HepG2 (cell line): Measurements from ENCODE around the gene NUAK1. TPM values are rescaled to one million over a fixed set of nuclear protein-coding genes. Genes with fewer than 3 reads are reported as not detected.

Experiments
- ATAC-seq: fragments of 200-7000 bp; cut with Tn5 transposase; 3 replicates; pipeline ENCODE4 v1.9.1; 2020; ENCODE audit warnings: mild to moderate bottlenecking, moderate library complexity
- BruUV-seq: library from RNA; stranded (reverse); fragments of 400-500 nt; replicated peaks from 2 replicates; lab custom pipeline; 2021; lab: Mats Ljungman, UMichigan
- CTCF ChIA-PET: fragments of 300-600 bp; formaldehyde crosslinking; extraction: SDS; loops from one replicate; lab custom pipeline; 2021; ENCODE audit warnings: low total read pairs, inconsistent platforms, low intra/inter-chr PET ratio; lab: Yijun Ruan, JAX
- POLR2A ChIA-PET: fragments of 350-600 bp; sonication (Branson Sonifier 250); formaldehyde crosslinking; loops from one replicate; lab custom pipeline; 2020; ENCODE audit warnings: antibody characterized with exemption, inconsistent platforms; lab: Yijun Ruan, JAX
- DNase-seq: peaks from one replicate; pipeline ENCODE4 v3.0.0-alpha.2; 2015; ENCODE audit warnings: low spot score
- FAIRE-seq: peaks from 3 replicates; lab custom pipeline; 2011; peaks lifted over from hg19 to GRCh38; lab: Jason Lieb, UNC
- H2AFZ ChIP-seq: one replicate; pipeline ENCODE4 v1.6.1; 2011; ENCODE audit warnings: low read length, inconsistent platforms
- H3K27ac ChIP-seq: fragments of 300-600 bp; 3 replicates; pipeline ENCODE4 v1.8.0; 2011; ENCODE audit warnings: mixed run types, mild to moderate bottlenecking, mixed read lengths, low read length, inconsistent platforms; ENCODE audit not compliant: insufficient read depth; ENCODE audit errors: extremely low read length
- H3K27me3 ChIP-seq, 2 experiments: fragments of 200-600 bp in 1 of 2; 2 replicates in 1 of 2; 3 replicates in 1 of 2; pipeline versions ENCODE4 v1.6.0 to v1.8.0; 2011; ENCODE audit warnings: low read length in 2 of 2, mild to moderate bottlenecking in 2 of 2, moderate library complexity in 2 of 2, inconsistent platforms in 1 of 2; ENCODE audit not compliant: insufficient read depth in 2 of 2, control insufficient read depth in 1 of 2
- H3K36me3 ChIP-seq, 2 experiments: fragments of 200-600 bp in 1 of 2; replicated peaks in 1 of 2; 2 replicates in 1 of 2; 3 replicates in 1 of 2; pipeline versions ENCODE4 v1.5.1 to v1.8.0; 2011; ENCODE audit warnings: low read length in 2 of 2, inconsistent platforms in 1 of 2; ENCODE audit not compliant: insufficient read depth in 2 of 2, control insufficient read depth in 1 of 2
- H3K4me1 ChIP-seq: 2 replicates; pipeline ENCODE4 v1.5.1; 2012; ENCODE audit warnings: low read length, inconsistent platforms; ENCODE audit not compliant: insufficient read depth
- H3K4me2 ChIP-seq: 2 replicates; pipeline ENCODE4 v1.6.0; 2011; ENCODE audit warnings: low read depth, low read length, inconsistent platforms
- H3K4me3 ChIP-seq, 3 experiments: fragments of 200-600 bp in 1 of 3; sonication (generic), shearing (Covaris generic) in 1 of 3; replicated peaks in 1 of 3; 2 replicates each; pipeline ENCODE4 v1.5.1; 2011 to 2016; ENCODE audit warnings: low read length in 3 of 3, inconsistent platforms in 2 of 3, low read depth in 2 of 3, mild to moderate bottlenecking in 2 of 3, control low read depth in 1 of 3, mixed read lengths in 1 of 3; ENCODE audit not compliant: insufficient read depth in 1 of 3
- H3K79me2 ChIP-seq: one replicate; pipeline ENCODE4 v1.6.1; 2011; ENCODE audit warnings: low read length, inconsistent platforms; ENCODE audit not compliant: insufficient read depth
- H3K9ac ChIP-seq: 2 replicates; pipeline ENCODE4 v1.6.0; 2011; ENCODE audit warnings: mild to moderate bottlenecking, low read depth, low read length, inconsistent platforms; ENCODE audit not compliant: insufficient read depth
- H3K9me3 ChIP-seq: 2 replicates; pipeline ENCODE4 v1.5.1; 2012; ENCODE audit warnings: mild to moderate bottlenecking, low read length
- H4K20me1 ChIP-seq: 2 replicates; pipeline ENCODE4 v1.6.0; 2011; ENCODE audit warnings: inconsistent platforms, mild to moderate bottlenecking, low read length, moderate library complexity; ENCODE audit not compliant: insufficient read depth
- DNMT1 ChIP-seq: sonication (generic); formaldehyde crosslinking; IDR thresholded peaks from 2 replicates; pipeline ENCODE4 v1.5.1; 2020; ENCODE audit warnings: mild to moderate bottlenecking, missing genetic modification reagents
- IKZF4 ChIP-seq: sonication (generic); formaldehyde crosslinking; IDR thresholded peaks from 2 replicates; pipeline ENCODE4 v1.5.1; 2020; ENCODE audit warnings: borderline replicate concordance, mild to moderate bottlenecking, low read depth, missing genetic modification reagents; ENCODE audit errors: not compliant biosample characterization
- KLF16 ChIP-seq, 2 experiments: sonication (generic) in 1 of 2; formaldehyde crosslinking in 1 of 2; IDR thresholded peaks; 2 replicates each; pipeline versions ENCODE4 v1.6.1 to v1.8.0; 2016 to 2023; ENCODE audit warnings: missing genetic modification reagents in 2 of 2, missing compliant biosample characterization in 1 of 2
- MLXIP ChIP-seq: sonication (generic); formaldehyde crosslinking; IDR thresholded peaks from 2 replicates; pipeline ENCODE4 v1.9.0; 2021; ENCODE audit warnings: missing genetic modification reagents, borderline replicate concordance
- NFATC3 ChIP-seq: sonication (generic); formaldehyde crosslinking; IDR thresholded peaks from 2 replicates; pipeline ENCODE4 v1.5.1; 2020; ENCODE audit warnings: mild to moderate bottlenecking, missing genetic modification reagents
- RFX3 ChIP-seq: IDR thresholded peaks from 2 replicates; pipeline ENCODE4 v1.6.1; 2016; ENCODE audit warnings: missing biosample characterization, missing genetic modification reagents
- SETDB1 ChIP-seq: sonication (generic); formaldehyde crosslinking; IDR thresholded peaks from 2 replicates; pipeline ENCODE4 v1.5.1; 2020; ENCODE audit warnings: missing genetic modification reagents, mild to moderate bottlenecking, borderline replicate concordance
- SIN3A ChIP-seq: IDR thresholded peaks from 2 replicates; pipeline ENCODE4 v1.6.1; 2011; ENCODE audit warnings: low read depth, mild to moderate bottlenecking, control low read depth, low read length, borderline replicate concordance
- SP140L ChIP-seq: sonication (generic); formaldehyde crosslinking; IDR thresholded peaks from 2 replicates; pipeline ENCODE4 v1.4.0; 2020; ENCODE audit warnings: missing genetic modification reagents, borderline replicate concordance
- SPEN ChIP-seq: sonication (generic); formaldehyde crosslinking; IDR thresholded peaks from 2 replicates; pipeline ENCODE4 v1.5.1; 2020; ENCODE audit warnings: low read depth, mild to moderate bottlenecking, missing genetic modification reagents
- ZNF768 ChIP-seq: sonication (generic); formaldehyde crosslinking; IDR thresholded peaks from 2 replicates; pipeline ENCODE4 v1.4.0; 2020; ENCODE audit warnings: missing genetic modification reagents
- WGBS: methylation state at CpG from one replicate; pipeline ENCODE4 v1.1.6; 2017; ENCODE audit warnings: low lambda C conversion rate; 5-methylcytosine and 5-hydroxymethylcytosine counted together
- in situ Hi-C: cut with HindIII; loops from 2 replicates; pipeline ENCODE4 v1.10.0; 2017; ENCODE audit warnings: low pct_unique_long_range_greater_than_20kb; ENCODE audit not compliant: extremely low pct_ligation_motif_present
- intact Hi-C: fragments of 100-400 bp; cut with micrococcal nuclease; formaldehyde crosslinking; loops from one replicate; pipeline ENCODE4 v1.10.0; 2022; ENCODE audit not compliant: unreplicated experiment
- polyA plus RNA-seq, 8 experiments: library from polyadenylated mRNA; depleted of rRNA in 3 of 8; stranded (reverse) in 7 of 8; unstranded in 1 of 8; fragments of >200 nt; fragmentation: Illumina TruSeq in 4 of 8; extraction: Trizol in 4 of 8; gene quantifications; 2 replicates each; pipeline versions ENCODE4 v1.2.1 to v1.2.3, GENCODE V29; 2011 to 2016; ENCODE audit warnings: low read depth in 4 of 8, missing spikeins in 1 of 8, mixed read lengths in 1 of 8; ENCODE audit not compliant: insufficient read depth in 1 of 8
- total RNA-seq, 5 experiments: library from RNA; depleted of rRNA; stranded (reverse); fragments of >200 nt; fragmentation: Illumina TruSeq; extraction: Trizol; gene quantifications; 2 replicates each; pipeline ENCODE4 v1.2.3, GENCODE V29; 2016; ENCODE audit warnings: low read depth in 1 of 5

NUAK1 gene
- total and polyA plus RNA-seq, 2 of the 13 experiments (the other 11 are each of a cell fraction or from before 2014, with no cell fraction given) = 1.7 to 1.9 TPM

GRCh38 chr12:106027911-106028310 is 110.8 kb downstream of the NUAK1 start:
- WGBS = 53% methylated on average over 6 of the region's 6 CpGs
- H4K20me1 ChIP-seq = no peaks in the 10 kb centered on the region
- no peak for DNase-seq
- no peak overlapping the region for H3K27ac ChIP-seq
- H3K79me2 ChIP-seq = no peaks in the 10 kb centered on the region
- ATAC-seq = no peak
- BruUV-seq = no TSS peak
- H3K4me1 ChIP-seq = peaks cover 15% of the 10 kb centered on the region
- no peak overlapping the region for H3K9ac ChIP-seq
- no peak overlapping the region for H3K4me3 ChIP-seq
- H2AFZ ChIP-seq = no peak overlapping the region
- no peaks in the 10 kb centered on the region for H3K27me3 ChIP-seq
- no peaks in the 10 kb centered on the region for H3K9me3 ChIP-seq
- H3K4me2 ChIP-seq = no peak overlapping the region
- CTCF ChIA-PET = no interaction called here
- FAIRE-seq = no peak
- intact Hi-C loops (no loop called here), in situ Hi-C loops (no loop called here)
- no peaks in the 10 kb centered on the region for H3K36me3 ChIP-seq
- no peak for TF ChIP-seq SIN3A
- no peak for TF ChIP-seq RFX3 (CRISPR knock-in tag)
- no peak for TF ChIP-seq IKZF4 (CRISPR knock-in tag)
- no peak for TF ChIP-seq ZNF768 (CRISPR knock-in tag)
- POLR2A ChIA-PET = no interaction called here

- DNase-seq (no peak), ATAC-seq (no peak), FAIRE-seq (no peak)
- Histone ChIP-seq H2AFZ (no peak overlapping the region), H3K27ac (no peak overlapping the region), H3K4me2 (no peak overlapping the region), H3K9me3 (no peaks in the 10 kb centered on the region), H3K4me1 (peaks cover 21% of the 10 kb centered on the region), H4K20me1 (no peaks in the 10 kb centered on the region), H3K4me3 (no peak overlapping the region), H3K9ac (no peak overlapping the region), H3K79me2 (no peaks in the 10 kb centered on the region), H3K36me3 (no peaks in the 10 kb centered on the region), H3K27me3 (no peaks in the 10 kb centered on the region)
- CTCF ChIA-PET = no interaction called here
- POLR2A ChIA-PET = no interaction called here
- intact Hi-C loops (no loop called here), in situ Hi-C loops (no loop called here)
- TF ChIP-seq NFATC3 (CRISPR knock-in tag) = no peak
- TF ChIP-seq SPEN (CRISPR knock-in tag) = no peak
- no peak for TF ChIP-seq KLF16 (CRISPR knock-in tag; IDR thresholded peaks at IDR 0.05)
- no peak for TF ChIP-seq MLXIP
- TF ChIP-seq SP140L (CRISPR knock-in tag) = no peak
- TF ChIP-seq SETDB1 = no peak
- no peak for TF ChIP-seq DNMT1 (CRISPR knock-in tag)
- WGBS = 6% methylated on average over 4 of the region's 5 CpGs
- no TSS peak for BruUV-seq
Measured at GRCh38 chr12:106027286-106027685, 111.5 kb downstream of the NUAK1 start.
